NCI-H226 (cell line): ENCODE data around the gene CUTC.
"Not testable (repeated sequence)": the region's sequence is repeated elsewhere in the genome, so short reads cannot be mapped to it uniquely, and the experiment has no call there.

Experiments used
- DNase-seq: peaks from one replicate; pipeline ENCODE4 v3.0.0-alpha.2; 2015

The CUTC gene

GRCh38 chr10:99743841-99744240 lies 11.8 kb downstream of the CUTC start:
- DNase-seq, result no peak

DNA sequence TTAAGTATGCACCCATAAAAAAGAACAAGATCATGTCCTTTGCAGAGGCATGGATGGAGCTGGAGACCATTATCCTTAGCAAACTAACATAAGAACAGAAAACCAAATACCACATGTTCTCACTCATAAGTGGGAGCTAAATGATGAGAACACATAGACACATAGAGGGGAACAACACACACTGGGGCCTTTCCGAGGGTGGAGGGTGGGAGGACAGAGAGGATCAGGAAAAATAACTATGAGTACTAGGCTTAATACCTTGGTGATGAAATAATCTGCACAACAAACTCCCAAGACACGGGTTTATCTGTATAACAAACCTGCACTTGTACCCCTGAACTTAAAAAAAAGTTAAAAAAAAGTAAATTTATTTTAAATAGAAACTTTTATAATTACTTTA lies 14.1 kb downstream of the CUTC start:
- DNase-seq, result not testable (repeated sequence)

DNA sequence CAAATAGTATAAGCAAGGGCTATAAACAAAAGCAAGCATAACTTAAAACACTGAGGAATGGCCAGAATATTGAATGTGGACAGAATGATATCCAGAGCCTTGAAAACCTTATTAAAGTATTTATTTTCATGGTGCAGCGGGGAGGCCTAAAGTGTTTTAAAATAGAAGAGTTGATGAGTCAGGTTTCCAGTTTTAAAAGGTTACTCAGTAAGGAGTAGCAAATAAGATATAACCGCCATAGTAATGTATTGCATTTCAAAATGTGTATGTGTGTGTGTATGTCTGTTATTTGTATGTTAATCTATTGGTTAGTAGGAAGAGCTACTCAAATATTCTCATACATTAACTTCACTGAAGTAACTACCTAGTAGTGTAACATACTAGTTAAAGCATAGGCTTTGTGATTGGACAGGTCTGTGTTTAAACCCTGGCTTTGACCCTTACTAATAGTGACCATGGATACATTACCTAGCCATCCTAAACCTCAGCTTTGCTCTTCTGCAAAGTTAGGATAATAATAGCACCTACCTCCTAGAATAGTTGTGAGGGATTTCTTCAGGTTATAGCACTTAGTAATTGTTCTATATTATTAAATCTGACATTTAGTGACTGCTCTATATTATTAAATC lies 16.9 kb downstream of the CUTC start:
- DNase-seq, result no peak

DNA sequence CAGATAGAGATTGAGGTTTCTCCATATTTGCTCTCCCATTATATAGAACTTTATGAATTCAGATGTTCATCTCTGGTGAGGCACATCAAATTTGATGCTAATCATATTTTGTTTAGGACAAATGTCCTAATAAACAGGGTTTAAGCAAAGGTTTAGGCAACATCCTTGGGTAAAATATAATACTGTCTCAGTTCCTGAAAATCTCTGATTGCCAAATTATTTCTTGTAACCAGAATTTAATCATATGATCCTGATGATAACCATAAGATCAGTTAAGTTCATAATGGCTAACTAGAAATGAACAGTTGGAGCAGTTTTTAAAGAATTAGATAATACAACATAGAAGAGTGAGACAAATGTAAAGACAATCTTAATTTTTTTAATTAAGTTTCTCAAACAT lies 18.6 kb downstream of the CUTC start:
- DNase-seq, result no peak

GRCh38 chr10:99754670-99755069 lies 22.6 kb downstream of the CUTC start:
- DNase-seq, result no peak

GRCh38 chr10:99756159-99756558 lies 24.1 kb downstream of the CUTC start:
- DNase-seq, result no peak

DNA sequence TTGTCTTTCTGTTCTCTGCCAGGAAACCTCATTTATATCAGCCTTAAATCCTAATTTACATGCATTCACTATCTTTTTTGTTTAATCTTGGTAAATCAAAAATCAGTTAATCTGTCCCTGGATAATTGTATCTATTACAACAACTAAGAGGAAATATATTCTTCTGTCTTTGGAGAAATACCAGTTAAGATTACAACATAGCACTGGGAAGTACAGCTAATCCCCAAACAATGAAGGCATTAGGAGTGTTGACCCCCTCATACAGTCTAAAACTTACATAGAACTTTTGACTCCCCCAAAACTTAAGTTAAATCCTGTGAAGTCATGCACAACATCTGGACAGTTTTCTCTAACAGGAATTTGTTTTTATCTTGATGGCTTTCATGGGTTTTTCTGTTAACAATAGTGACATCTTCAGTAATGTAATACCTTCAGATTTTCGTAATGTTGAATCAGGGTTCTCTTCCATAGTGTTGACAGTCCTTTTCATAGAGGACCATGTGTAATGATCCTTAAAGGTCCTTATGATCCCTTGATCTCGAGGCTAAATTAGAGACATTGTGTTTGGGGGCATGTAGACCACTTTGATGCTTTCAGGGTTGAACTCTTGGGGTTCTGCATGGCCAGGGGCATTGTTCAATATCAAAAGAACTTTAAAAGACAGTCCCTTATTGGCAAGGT lies 26.3 kb downstream of the CUTC start:
- DNase-seq, result no peak

GRCh38 chr10:99760321-99760720 lies 28.3 kb downstream of the CUTC start:
- no peak for DNase-seq

GRCh38 chr10:99761365-99761764 lies 29.3 kb downstream of the CUTC start:
- no peak for DNase-seq

- DNase-seq, result no peak
These were observed 33.8 kb downstream of the CUTC start for GRCh38 chr10:99765672-99766301.

DNA sequence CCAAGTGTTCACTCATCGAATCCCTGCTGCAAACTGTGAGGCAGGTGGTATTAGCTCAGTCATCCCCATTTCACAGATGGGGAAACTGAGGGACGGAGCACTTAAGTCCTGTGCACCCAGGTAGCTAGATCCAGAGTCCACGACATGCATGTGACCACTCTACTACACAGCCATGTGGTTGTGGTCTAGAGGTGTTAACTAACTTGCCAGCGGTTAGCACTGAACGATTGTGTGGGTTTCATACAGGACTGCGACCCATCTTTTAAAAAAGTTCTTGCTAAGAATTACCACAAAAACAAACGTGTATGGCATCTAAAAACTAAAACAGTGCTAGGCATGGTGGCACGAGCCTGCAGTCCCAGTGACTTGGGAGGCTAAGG lies 34.3 kb downstream of the CUTC start:
- no peak for DNase-seq

DNA sequence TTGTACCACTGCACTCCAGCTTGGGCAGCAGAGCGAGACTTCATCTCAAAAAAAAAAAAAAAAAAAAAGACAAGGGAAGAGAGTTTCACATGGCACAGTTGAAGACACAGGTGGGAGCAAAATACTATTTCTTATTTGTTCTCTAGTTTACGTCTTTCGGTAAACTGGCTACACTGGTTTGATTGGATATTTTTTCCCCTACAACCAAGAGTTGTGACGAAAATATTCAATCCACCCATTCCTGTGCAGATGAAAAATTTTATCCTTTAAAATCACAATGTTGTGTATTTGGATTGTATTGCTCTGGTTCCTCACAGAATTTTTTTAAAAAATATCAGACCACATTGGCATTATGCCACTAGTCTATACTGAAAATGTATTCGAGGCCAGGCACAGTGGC lies 35.9 kb downstream of the CUTC start:
- no peak for DNase-seq

GRCh38 chr10:99768556-99768955 lies 36.5 kb downstream of the CUTC start:
- no peak for DNase-seq

DNA sequence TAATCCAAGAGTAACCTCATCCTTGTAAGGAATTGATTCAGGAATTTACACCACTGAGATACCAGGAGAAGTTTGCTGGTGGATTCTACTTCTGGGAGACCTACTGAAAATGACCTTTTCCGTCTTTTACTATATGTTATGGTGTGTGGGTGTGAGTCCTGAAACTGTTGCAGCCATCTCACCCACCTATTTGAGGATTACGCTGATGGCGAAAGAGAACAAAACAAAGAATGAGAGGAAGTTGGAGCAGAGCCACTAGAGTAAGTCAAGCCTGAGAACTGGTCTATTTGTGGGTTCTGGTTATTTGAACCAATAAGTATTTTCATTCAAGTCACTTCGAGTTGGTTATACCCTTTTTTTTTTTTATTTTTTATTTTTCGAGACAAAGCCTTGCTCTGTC lies 37.7 kb downstream of the CUTC start:
- no peak for DNase-seq

DNA sequence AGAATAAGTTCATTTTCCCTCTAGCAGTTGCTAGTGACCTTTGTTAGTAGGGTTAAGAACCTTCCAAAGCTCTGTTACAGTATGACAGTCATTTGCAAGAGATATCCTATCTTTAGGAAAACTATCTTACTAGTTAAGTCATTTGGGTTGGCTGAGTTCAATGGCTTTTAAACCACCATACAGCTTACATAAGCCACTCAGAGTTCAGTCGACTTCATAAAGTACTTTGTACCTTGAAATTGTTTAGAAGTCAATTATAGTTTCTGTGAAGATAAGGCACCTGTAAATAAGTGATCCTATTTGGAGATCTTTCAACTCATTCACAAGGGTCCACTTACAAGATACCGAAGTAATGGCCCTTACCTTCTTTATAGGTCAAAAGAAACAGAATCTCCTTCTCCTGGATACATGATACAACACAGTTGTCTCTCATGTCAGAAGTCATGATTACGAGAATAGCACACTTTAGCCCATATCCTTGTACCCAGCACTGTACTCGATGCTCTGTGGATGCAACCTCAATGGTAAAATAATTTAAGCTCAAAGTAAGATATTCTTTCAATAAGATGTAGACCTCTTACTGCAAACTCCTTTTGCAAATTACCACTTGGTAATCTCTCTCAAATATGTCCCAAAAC lies 38.5 kb downstream of the CUTC start:
- no peak for DNase-seq

DNA sequence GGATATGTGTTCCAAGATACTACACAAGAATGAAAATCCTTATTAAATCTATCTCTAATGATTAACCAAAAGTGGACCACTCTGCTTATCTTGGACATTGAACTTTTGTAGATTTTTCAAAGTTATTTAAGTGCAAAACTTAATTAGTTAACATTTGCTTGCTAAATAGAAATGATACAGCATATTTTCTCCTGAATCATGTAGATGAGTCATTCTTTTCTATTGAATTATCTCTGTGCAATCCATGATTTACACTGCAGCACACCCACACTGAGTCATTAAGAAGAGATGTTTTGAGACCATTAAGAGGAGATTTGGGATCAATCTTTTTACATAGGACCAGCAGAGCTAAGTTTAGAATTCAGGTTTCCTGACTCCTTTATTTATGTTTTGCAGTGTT lies 43.8 kb downstream of the CUTC start:
- DNase-seq, result peak; percentile 69

DNA sequence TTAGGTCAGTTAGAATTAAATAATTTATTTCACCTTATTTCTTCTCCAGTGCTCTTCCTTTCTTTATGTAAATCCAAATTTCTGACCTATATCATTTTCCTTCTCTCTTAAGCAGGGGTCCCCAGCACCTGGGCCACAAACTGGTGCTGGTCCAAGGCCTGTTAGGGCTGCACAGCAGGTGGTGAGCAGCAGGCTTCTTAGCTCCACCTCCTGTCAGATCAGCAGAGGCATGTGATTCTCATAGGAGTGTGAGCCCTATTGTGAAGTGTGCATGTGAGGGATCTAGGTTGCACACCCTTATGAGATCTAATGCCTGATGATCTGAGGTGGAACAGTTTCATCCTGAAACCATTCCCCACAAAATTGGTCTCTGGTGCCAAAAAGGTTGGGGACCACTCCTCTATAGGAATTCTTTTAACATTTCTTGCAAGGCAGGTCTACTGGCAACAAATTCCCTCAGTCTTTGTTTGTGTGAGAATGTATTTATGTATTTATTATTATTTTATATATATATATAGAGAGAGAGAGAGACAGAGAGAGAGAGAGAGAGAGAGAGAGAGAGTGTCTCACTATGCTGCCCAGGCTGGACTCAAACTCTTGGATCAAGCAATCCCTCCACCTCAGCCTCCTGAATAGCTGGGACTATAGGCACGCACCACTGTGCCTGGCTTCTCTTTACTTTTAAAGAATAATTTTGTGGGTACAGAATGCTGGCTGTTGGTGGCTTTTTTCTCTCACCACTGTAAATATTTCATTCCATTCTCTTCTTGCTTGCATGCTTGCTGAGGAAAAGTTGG lies 46.1 kb downstream of the CUTC start:
- peak; percentile 39 for DNase-seq

GRCh38 chr10:99779335-99779734 lies 47.3 kb downstream of the CUTC start:
- DNase-seq, result peak; percentile 64

DNA sequence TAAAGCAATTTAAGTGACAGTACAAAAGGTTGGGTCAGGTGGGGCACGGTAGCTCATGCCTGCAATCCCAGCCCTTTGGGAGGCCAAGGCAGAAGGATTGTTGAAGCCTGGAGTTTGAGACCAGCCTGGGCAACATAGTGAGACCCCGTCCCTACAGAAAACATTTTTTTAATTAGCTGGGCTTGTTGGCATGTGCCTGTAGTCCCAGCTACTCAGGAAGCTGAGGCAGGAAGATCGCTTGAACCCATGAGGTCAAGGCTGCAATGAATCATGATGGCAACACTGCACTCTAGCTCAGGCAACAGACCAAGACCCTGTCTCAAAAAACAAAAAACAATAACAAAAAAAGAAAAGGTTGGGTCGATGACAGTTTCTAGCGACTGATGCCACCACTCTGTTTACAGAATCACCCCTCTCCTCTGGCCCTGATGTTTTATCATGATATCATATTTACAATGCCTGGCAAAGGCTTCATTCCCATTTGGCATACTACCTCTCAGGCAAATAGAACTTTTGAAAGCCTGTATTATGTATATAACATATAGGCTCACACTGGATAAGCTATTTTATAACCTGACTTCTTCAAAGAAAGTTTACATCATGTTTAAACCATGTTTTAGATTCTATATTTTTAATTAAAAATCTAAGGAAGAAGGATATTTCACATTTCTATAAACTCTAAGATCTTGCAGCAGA lies 49.8 kb downstream of the CUTC start:
- DNase-seq, result no peak

- DNase-seq, result no peak
These were observed 50.6 kb downstream of the CUTC start, which contains the start of gene ABCC2 for GRCh38 chr10:99782447-99783286. Gene ABCC2 (plus strand): TSS chr10:99782640. CDS start chr10:99782845, 205 bp downstream.

DNA sequence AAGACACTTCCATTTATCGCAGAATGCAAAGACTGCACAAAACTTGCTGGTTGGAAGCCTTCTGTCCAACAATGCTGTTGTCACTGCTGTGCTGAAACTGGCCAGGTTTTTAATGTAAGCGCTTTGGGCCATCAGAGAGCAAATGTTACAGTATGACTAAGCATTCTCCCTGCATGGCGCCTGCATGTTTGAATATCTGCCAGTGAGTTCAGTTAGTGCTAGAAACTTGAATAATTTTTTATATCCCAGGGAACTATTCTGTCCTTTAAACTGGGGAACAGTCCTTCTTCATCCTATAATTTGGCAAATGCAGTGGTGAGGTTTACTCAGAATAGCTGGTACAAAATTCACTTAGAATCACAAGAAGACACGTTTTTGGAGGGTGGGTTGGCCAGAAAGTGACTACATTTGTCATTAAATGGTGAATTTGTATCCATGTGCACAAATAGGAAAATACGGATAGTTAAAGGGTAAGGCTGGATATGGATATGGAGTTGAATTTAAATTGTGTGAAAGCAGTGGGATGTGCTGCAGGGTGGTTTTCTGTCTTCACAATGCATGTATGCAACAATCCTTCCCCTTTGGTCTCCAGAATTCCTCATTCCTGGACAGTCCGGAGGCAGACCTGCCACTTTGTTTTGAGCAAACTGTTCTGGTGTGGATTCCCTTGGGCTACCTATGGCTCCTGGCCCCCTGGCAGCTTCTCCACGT lies 52.1 kb downstream of the CUTC start:
- peak; percentile 58 for DNase-seq
